HG02840 (cell line): ENCODE measurements around the gene ADRA2B.
A peak's percentile ranks its signal among the peaks of the same experiment; 100 is the strongest.

ENCODE experiments used
- ATAC-seq: cut with Tn5 transposase; IDR thresholded peaks from one replicate; pipeline ENCODE4 v1.9.1; 2021; ENCODE audit warnings: mild to moderate bottlenecking, moderate library complexity, moderate number of reproducible peaks; ENCODE audit not compliant: unreplicated experiment, low FRiP score

Gene ADRA2B

DNA sequence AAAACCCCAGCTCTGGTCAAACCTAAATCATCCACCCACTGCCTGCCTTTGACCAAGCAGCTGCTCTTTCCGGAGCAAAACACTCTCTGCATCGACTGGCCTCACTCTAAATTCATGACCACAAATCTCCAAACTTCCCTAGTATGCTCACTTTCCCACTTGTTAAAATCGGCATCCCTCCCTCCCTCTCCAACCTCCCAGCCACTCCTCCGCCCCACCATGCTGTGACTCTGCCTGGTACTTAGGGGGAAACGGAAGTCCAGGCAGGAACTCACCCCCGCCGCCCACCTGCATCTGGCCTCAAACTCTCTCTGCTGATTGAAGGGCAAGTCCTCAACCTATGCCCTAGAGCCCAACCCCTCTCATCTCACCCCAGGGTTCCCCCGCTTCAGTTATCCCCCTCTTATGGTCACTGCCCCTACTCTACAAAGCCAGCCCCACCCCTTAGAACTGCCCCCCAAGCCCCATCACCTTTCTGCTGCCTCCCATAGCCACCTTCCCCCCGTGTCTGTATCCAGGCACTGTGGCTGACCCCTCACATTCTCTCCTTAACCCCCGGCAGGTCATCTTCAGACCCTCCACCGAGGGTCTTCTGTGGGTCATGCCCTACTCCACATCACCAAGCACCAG lies 3.8 kb upstream of the ADRA2B start:
- ATAC-seq, result no peak

- ATAC-seq, result no peak
Measured at GRCh38 chr2:96119389-96119751, 3.0 kb upstream of the ADRA2B start.

DNA sequence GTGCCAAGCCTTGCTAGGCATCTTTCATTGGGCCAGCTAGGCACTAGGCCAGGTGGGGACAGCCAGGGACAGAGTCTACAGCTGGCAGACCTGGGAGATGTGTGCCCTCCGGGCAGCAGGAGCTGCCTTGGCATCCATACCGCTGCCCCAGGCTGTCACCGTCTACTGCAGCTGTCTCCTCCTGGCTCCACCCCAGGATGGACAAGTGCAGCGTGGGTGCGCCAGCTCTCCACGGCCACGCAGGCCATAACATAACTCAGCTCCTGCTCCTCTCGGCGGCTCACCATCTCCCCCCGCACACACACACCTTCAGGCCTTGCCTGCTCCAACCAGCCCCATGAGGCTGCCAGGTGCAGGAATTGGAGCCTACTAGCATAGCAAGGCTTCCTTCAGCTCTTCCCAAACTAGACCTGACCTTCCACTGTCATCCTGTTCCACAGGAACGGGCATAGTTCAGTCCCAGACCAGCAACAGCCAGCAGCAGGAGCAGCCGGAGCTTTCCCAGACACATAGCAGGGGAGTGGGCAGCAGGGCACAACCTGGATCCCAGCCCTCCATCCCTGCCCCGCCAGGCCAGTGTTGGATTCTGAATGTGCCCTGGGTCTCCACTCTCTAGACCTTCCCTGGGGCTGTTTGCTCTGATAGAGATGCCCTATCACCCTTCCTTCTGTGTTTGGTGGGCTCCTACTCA lies 2.5 kb upstream of the ADRA2B start:
- no peak for ATAC-seq

- no peak for ATAC-seq
Measured at GRCh38 chr2:96117701-96118588, 1.6 kb upstream of the ADRA2B start.

DNA sequence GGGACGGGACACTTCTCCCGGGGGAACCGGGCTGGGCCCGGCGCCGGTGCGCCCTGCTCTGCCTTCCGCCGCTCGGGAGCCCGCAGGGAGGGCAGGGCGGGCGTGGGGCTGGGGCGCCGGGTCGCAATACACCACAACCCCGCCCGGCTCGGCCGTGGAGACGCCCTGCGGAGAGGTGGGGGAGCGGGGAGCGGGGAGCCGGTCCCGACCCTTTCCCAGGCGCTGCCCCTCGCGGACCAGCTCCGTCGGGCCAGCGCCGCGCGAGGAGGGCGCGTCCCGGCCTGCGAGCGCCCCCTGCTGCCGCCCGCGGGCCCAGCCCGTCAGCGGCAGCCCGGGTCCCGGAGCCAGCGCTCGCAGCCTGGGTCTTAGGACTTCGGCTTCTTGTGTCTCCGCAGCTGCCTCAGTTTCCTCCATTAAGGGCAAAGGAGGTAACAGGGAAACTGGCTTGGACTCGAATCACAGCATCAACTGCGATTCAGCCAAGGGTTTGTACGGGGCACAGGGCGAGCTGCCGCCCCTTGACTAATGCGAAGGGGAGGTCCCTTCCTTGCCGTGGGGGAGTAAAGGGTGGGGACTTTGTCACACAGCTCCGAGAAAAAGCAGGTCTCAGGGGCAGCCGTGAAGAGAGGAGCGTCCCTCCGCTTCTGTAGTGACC lies 635 bp upstream of the ADRA2B start:
- ATAC-seq, result peak; percentile 64

DNA sequence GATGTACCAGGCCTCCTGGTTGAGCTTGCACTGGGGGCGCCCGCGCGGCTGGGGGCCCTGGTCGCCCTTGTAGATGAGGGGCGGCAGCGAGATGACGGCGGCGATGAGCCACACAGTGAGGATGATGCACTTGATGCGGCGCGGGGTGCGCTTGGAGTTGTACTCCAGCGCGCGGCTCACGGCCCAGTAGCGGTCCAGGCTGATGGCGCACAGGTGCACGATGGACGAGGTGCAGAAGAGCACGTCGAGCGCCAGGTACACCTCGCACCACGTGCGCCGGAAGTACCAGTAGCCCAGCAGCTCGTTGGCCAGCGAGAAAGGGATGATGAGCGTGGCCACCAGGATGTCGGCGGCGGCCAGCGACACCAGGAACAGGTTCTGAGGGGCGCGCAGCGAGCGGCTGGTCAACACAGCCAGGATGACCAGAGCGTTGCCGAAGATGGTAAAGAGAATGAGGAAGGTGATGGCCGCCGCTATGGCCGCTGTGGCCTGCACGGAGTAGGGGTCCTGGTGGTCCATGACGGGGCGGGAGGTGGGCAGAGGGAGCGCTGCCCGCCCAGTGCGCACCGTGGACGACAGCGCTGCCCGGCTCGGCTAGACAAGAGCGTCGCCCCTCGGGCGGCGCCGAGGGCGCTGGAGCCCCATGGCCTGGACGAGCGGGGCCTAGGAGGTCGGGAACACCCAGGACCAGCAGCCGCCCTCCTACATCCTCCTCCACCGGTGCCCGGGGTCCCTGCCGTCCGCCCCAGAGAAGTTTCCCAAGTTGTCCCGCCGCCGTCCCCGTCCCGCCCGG lies 544 bp downstream of the ADRA2B start:
- no peak for ATAC-seq

DNA sequence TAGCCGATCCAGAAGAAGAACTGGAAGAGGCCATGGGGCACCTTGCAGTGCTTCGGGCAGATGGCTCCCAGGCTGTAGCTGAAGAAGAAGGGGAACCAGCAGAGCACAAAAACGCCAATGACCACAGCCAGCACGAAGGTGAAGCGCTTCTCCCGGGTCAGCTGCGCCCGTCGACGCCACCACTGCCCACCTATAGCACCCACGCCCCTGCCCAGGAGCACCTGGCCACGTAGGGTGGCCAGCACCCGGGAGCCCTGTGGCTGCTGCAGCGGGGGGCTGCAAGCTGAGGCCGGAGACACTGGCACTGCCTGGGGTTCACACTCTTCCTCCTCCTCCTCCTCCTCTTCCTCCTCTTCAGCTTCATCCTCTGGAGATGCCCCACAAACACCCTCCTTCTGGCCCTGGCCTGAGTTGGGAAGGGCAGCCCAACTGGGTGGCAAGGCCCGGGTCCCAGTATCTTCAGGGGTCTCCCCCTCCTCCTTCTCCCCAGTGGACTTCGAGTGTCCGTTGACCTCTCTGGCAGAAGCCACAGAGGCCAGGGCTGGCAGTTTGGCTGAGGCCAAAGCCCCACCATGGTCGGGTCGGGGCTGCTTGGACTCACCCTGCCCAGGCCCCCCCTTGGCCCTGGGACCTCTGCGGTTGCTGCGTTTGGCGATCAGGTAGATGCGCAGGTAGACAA lies 1.3 kb downstream of the ADRA2B start:
- ATAC-seq, result no peak

- ATAC-seq, result no peak
Measured at GRCh38 chr2:96114546-96114902, 1.8 kb downstream of the ADRA2B start.

DNA sequence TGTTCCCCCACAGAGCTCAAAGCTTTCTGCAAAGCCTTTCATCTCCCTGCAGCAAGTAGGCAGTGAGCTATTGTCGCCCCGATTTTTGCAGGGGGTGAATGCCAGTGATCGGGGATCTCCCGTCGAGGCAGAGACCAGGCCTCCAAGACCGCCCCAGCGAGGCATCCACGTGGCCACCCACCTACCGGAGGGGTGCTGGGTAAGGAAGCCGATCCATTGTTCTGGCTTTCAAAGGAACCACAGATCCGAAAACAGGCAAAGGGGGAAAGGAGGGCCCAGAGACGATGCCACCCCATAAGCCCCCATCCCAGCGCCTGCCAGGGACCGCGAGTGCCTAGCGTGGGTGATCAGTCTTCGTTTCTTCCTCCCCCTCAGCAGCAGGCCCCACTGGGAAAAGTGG lies 2.4 kb downstream of the ADRA2B start:
- no peak for ATAC-seq

GRCh38 chr2:96113367-96113677 lies 3.0 kb downstream of the ADRA2B start:
- ATAC-seq, result no peak

GRCh38 chr2:96112501-96113366 lies 3.6 kb downstream of the ADRA2B start:
- ATAC-seq, result no peak

DNA sequence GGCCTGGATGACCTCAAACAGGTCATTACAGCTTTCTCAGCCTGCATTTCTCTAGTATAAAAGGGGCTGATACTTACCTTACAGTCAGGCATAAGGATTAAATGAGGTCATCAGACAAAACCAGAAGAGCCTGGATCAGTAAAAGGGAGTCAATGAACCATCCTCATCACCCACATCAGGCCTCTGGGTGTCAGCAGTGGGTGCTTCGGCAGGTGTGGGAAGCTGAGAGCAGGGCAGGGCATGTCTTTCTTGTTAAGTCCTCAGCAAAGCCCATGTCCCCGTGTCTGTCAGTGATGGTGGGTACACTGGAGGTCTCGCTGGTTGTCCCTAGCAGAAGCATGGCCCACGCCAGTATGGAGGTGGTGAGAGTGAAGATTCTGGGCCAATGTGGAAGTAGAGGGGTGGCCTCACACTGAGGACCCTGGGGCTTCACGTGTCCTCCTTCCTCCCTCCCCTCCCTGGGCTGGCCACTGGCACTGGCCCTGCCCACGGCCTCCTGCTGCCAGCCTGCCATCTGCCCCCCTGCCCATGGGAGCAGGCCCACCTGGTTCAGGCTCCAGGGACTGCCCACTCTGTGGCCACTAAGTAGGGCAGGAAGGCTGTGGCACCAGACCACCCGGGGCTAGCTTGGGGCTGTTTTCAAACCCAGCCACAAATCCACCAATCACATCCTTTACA lies 4.4 kb downstream of the ADRA2B start:
- no peak for ATAC-seq

DNA sequence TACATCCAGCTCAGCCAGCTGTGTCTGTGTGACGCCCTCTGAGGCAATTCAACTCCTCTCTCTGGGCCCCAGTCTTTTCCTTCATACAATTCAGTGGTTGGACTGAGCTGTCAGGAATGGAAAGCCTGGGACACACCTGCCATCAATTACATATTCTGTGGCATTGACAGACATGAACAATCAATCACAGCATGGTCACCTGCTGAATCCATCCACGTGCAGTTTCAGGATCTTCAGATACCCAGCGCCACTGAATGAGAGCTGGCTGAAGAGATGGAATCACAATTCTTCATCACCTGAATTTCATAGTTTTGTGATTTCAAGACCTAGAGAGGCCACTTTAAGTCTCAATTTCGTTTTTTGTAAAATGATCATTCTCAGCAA lies 5.1 kb downstream of the ADRA2B start:
- ATAC-seq, result no peak

DNA sequence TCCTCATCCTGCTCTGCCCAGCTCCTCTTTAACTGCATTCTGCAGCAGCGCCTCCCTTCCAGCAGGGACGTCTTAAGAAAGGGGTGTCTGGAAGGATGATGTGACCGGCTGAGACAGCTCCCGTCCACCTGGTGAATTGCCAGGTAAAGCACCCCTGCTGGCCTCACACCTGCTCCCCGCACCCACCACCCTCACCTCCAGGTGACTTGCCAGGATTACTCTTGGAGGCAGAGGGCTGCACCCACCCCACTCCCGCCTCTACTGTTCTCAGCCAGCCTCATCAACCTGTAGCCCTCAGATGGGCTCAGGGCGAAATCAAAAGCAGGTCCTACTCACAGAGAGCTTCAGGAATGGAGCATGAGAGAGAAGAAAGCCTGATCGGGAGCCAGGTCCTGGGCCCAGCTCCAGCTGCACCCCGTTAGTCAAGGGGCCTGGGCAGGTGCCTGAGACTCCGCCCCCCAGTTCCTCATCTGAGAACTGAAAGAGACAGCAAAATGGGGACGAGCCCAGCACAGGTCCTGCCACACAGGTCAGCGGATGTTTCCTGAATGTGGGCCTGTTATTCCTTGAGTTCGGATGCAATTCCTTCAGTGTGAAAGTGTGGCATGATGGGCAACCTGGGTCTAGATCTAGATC lies 5.6 kb downstream of the ADRA2B start:
- ATAC-seq, result no peak

DNA sequence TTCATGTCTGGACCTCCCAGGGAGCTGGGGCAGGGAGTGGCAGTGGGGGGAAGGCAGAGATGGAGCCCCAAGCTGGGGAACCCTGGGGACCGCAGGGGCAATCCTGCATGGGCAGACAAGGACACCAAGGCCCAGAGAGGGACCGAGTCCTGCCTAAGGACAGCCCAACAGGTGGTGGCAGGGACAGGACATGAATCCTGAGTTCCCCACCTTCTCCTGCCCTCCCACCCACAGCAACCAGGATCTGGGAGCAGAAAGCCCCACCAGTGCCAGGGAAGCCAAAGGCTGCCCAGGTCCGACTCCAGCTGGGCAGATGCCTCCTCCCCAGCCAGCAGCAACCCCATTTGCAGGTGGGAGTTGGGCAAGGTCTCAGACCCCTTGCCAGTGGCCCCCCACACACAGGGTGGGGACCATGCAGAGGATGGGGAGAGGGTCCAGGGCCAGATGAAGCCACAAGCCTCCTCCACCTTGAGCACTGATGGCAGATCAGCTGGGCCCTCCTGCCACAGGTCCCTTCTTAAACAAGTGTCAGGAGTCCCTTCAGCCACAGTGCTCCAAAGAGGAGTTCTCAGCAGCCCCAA lies 6.3 kb downstream of the ADRA2B start:
- no peak for ATAC-seq

DNA sequence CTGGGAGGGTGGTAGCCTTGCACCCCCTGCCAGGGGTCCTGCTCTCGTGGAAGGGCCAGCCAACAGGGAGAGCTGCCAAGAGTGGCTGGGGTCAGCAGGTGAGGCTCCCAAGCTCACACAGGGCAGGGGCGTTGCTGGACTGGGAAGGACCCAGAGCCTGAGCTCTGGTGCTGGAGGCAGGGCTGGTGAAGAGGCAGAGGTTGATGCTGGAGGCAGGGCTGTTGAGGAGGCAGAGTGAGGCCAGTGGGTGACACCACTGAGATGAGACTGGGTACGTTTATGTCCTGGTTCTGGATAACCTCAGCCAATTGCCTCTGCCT lies 7.0 kb downstream of the ADRA2B start:
- no peak for ATAC-seq

GRCh38 chr2:96108541-96109360 lies 7.6 kb downstream of the ADRA2B start:
- no peak for ATAC-seq
